K562 (cell line): ENCODE data around the gene SNX15. TPM values are rescaled to one million over a fixed set of nuclear protein-coding genes. Genes with fewer than 3 reads are reported as not detected.

ENCODE experiments used
- ATAC-seq: fragments of 200-7000 bp; cut with Tn5 transposase; 3 replicates; pipeline ENCODE4 v1.9.1; 2020; ENCODE audit warnings: moderate library complexity
- BruUV-seq: library from RNA; stranded (reverse); fragments of 400-500 nt; replicated peaks from 2 replicates; lab custom pipeline; 2021; lab: Mats Ljungman, UMichigan
- CTCF ChIA-PET: fragments of 300-600 bp; formaldehyde crosslinking; extraction: SDS; loops from one replicate; lab custom pipeline; 2021; ENCODE audit warnings: low intra/inter-chr PET ratio; lab: Yijun Ruan, JAX
- POLR2A ChIA-PET: fragments of 300-600, 350-650 bp; sonication (Branson Sonifier 250); formaldehyde crosslinking; extraction: SDS; loops from one replicate; lab custom pipeline; 2021; ENCODE audit warnings: antibody characterized with exemption, inconsistent platforms; lab: Yijun Ruan, JAX
- DNase-seq, 4 experiments: peaks; one replicate each; pipeline versions ENCODE4 v3.0.0 to v3.0.0-alpha.2; 2011 to 2018; ENCODE audit warnings: low spot score in 3 of 4, mixed read lengths in 3 of 4; ENCODE audit errors: extremely low read depth in 1 of 4
- FAIRE-seq: peaks from 2 replicates; lab custom pipeline; 2011; peaks lifted over from hg19 to GRCh38; lab: Jason Lieb, UNC
- H2AFZ ChIP-seq: 2 replicates; pipeline ENCODE4 v1.6.0; 2011; ENCODE audit warnings: low read depth, low read length, control low read depth, inconsistent platforms
- H3K27ac ChIP-seq: fragments of 200-600 bp; 3 replicates; pipeline ENCODE4 v1.8.0; 2011; ENCODE audit warnings: low read depth, mild to moderate bottlenecking, control low read depth, inconsistent platforms, low read length, moderate library complexity, mixed read lengths; ENCODE audit errors: extremely low read depth
- H3K27me3 ChIP-seq, 2 experiments: fragments of 300-600 bp in 1 of 2; 2 replicates in 1 of 2; 3 replicates in 1 of 2; pipeline versions ENCODE4 v1.6.0 to v1.8.0; 2011; ENCODE audit warnings: inconsistent platforms in 2 of 2, low read length in 2 of 2, mild to moderate bottlenecking in 1 of 2, mixed read lengths in 1 of 2, moderate library complexity in 1 of 2; ENCODE audit not compliant: control insufficient read depth in 2 of 2, insufficient read depth in 2 of 2
- H3K36me3 ChIP-seq: fragments of 300-600 bp; 3 replicates; pipeline ENCODE4 v1.8.0; 2011; ENCODE audit warnings: mild to moderate bottlenecking, low read length, inconsistent platforms; ENCODE audit not compliant: control insufficient read depth, insufficient read depth
- H3K4me1 ChIP-seq, 2 experiments: fragments of 200-600 bp in 1 of 2; replicated peaks in 1 of 2; 2 replicates in 1 of 2; 3 replicates in 1 of 2; pipeline versions ENCODE4 v1.5.1 to v1.8.0; 2011; ENCODE audit warnings: inconsistent platforms in 2 of 2, low read length in 2 of 2, mild to moderate bottlenecking in 1 of 2, mixed read lengths in 1 of 2, moderate library complexity in 1 of 2; ENCODE audit not compliant: control insufficient read depth in 2 of 2, insufficient read depth in 2 of 2
- H3K4me2 ChIP-seq: 2 replicates; pipeline ENCODE4 v1.6.1; 2011; ENCODE audit warnings: low read length, control low read depth, inconsistent platforms, mixed read lengths; ENCODE audit not compliant: insufficient read depth
- H3K4me3 ChIP-seq: fragments of 200-600 bp; sonication (generic), shearing (Covaris generic); 2 replicates; pipeline ENCODE4 v1.5.1; 2016; ENCODE audit warnings: control low read depth, inconsistent platforms
- H3K79me2 ChIP-seq: fragments of 200-600 bp; 3 replicates; pipeline ENCODE4 v1.8.0; 2011; ENCODE audit warnings: low read length, inconsistent platforms; ENCODE audit not compliant: control insufficient read depth, insufficient read depth
- H3K9ac ChIP-seq, 2 experiments: 2 replicates each; pipeline versions ENCODE4 v1.6.0 to v1.6.1; 2011; ENCODE audit warnings: low read depth in 2 of 2, low read length in 2 of 2, control low read depth in 1 of 2, inconsistent platforms in 1 of 2, mild to moderate bottlenecking in 1 of 2, mixed read lengths in 1 of 2; ENCODE audit not compliant: insufficient read depth in 1 of 2
- H3K9me1 ChIP-seq: one replicate; pipeline ENCODE4 v1.6.0; 2011; ENCODE audit warnings: inconsistent platforms, mild to moderate bottlenecking, low read length, moderate library complexity; ENCODE audit not compliant: control insufficient read depth, insufficient read depth
- H3K9me3 ChIP-seq: replicated peaks from 2 replicates; pipeline ENCODE4 v1.5.1; 2011; ENCODE audit warnings: low read depth, low read length, inconsistent platforms; ENCODE audit not compliant: control insufficient read depth, insufficient read depth
- H4K20me1 ChIP-seq: replicated peaks from 2 replicates; pipeline ENCODE4 v1.6.1; 2011; ENCODE audit warnings: low read length, inconsistent platforms, mixed read lengths; ENCODE audit not compliant: control insufficient read depth, insufficient read depth
- EP300 ChIP-seq: IDR thresholded peaks from 2 replicates; pipeline ENCODE4 v1.6.1; 2012; ENCODE audit warnings: low read length, improper control_type of control experiment
- ESRRB ChIP-seq: fragments of 250-450 bp; sonication (Bioruptor Pico); IDR thresholded peaks from 2 replicates; pipeline ENCODE4 v1.5.0; 2020; ENCODE audit warnings: mild to moderate bottlenecking, moderate library complexity, borderline replicate concordance
- NR2C1 ChIP-seq, 2 experiments: fragments of 450-650 bp; IDR thresholded peaks; 2 replicates each; pipeline ENCODE4 v1.6.1; 2017; ENCODE audit warnings: mild to moderate bottlenecking in 2 of 2, antibody characterized with exemption in 1 of 2, inconsistent platforms in 1 of 2, missing compliant biosample characterization in 1 of 2, missing genetic modification characterization in 1 of 2
- NR2C2 ChIP-seq, 2 experiments: fragments of 200-800 bp in 1 of 2; sonication (Bioruptor generic) in 1 of 2; sonication (generic) in 1 of 2; formaldehyde crosslinking in 1 of 2; IDR thresholded peaks; 2 replicates each; pipeline versions ENCODE4 v1.6.1 to v1.8.0; 2016 to 2022; ENCODE audit warnings: mild to moderate bottlenecking in 1 of 2, missing compliant biosample characterization in 1 of 2, missing genetic modification characterization in 1 of 2, missing genetic modification reagents in 1 of 2
- WGBS: fragments of 100-300 bp; shearing (Covaris generic); methylation state at CpG from one replicate; pipeline ENCODE4 v1.1.6; 2016; ENCODE audit warnings: low coverage, mixed read lengths; ENCODE audit not compliant: insufficient coverage; ENCODE audit errors: missing lambda C conversion rate; 5-methylcytosine and 5-hydroxymethylcytosine counted together
- in situ Hi-C: fragments of 300-500 bp; cut with MboI; formaldehyde crosslinking; loops from 4 replicates; pipeline ENCODE4 v1.15.0; 2018; ENCODE audit warnings: inconsistent platforms, mixed read lengths
- intact Hi-C: fragments of 100-400 bp; cut with micrococcal nuclease; formaldehyde crosslinking; loops from 2 replicates; pipeline ENCODE4 v1.14.2; 2022
- polyA plus RNA-seq, 8 experiments: library from polyadenylated mRNA; depleted of rRNA in 4 of 8; stranded (reverse) in 5 of 8; unstranded in 3 of 8; fragments of >200 nt; fragmentation: Nextera tagmentation in 2 of 8; fragmentation: Illumina TruSeq in 1 of 8; extraction: Ambion mirVana in 2 of 8; extraction: Trizol in 1 of 8; gene quantifications; 2 replicates each; pipeline versions ENCODE4 v1.2.1 to v1.2.3, GENCODE V29; 2011 to 2014; ENCODE audit warnings: inconsistent platforms in 1 of 8, missing spikeins in 1 of 8
- total RNA-seq, 7 experiments: library from RNA; depleted of rRNA in 6 of 7; stranded (reverse); fragments of >200 nt in 6 of 7; fragmentation: Illumina TruSeq in 2 of 7; extraction: Trizol in 2 of 7; gene quantifications; 2 replicates each; pipeline versions ENCODE4 v1.2.1 to v1.2.3, GENCODE V29; 2011 to 2021; ENCODE audit warnings: low replicate concordance in 1 of 7
- TF ChIP-seq, protein P1 (sequence below): fragments of 250-450 bp; sonication (Bioruptor Pico); IDR thresholded peaks from 2 replicates; pipeline ENCODE4 v1.6.1; 2021; ENCODE audit warnings: mild to moderate bottlenecking

Gene SNX15
- total and polyA plus RNA-seq, 9 of the 15 experiments (the other 6 are each of a cell fraction or from before 2014, with no cell fraction given): 1.8 to 27.8 (median 15.2) TPM

- intact Hi-C loops: no loop called here
- Histone ChIP-seq H3K4me2 (no peak overlapping the region), H3K36me3 (peaks cover 27% of the 10 kb centered on the region; the same call in 2 of the 3 replicates), H3K79me2 (peaks cover 24% of the 10 kb centered on the region), H2AFZ (no peak overlapping the region), H3K27ac (no peak overlapping the region), H3K4me1 (peaks cover 8 to 62% of the 10 kb centered on the region in 2 experiments; a peak in 4 of 5 replicates), H3K27me3 (no peaks in the 10 kb centered on the region), H3K4me3 (no peak overlapping the region), H4K20me1 (no peaks in the 10 kb centered on the region; the same call in 1 of the 2 replicates), H3K9me1 (no peaks in the 10 kb centered on the region), H3K9ac (peak overlapping the region in 1 of 2 experiments; percentile 83; a peak in 2 of 4 replicates), H3K9me3 (no peaks in the 10 kb centered on the region)
- WGBS: 72% methylated on average over 5 of the region's 5 CpGs
- BruUV-seq: no TSS peak
- POLR2A ChIA-PET: interaction anchor here (1.1 to 1.2 kb wide), 2 partner anchors 18 to 454 kb away, joined by 3 to 4 read pairs; partner anchors contain the start of gene MALAT1
- ATAC-seq (no peak), DNase-seq (peak in 3 of 4 experiments; percentile 50 to 56 (median 52)), FAIRE-seq (peak; percentile 26)
- TF ChIP-seq NR2C2 (CRISPR knock-in tag; IDR thresholded peaks at IDR 0.05): peak; percentile 84; the same call in 1 of the 2 replicates
- TF ChIP-seq NR2C2 (tag; IDR thresholded peaks at IDR 0.05): no peak
- TF ChIP-seq NR2C1 (IDR thresholded peaks at IDR 0.05): peak; percentile 80
- peak; percentile 54 for TF ChIP-seq NR2C1 (tag; IDR thresholded peaks at IDR 0.05)
- TF ChIP-seq, protein P1, sequence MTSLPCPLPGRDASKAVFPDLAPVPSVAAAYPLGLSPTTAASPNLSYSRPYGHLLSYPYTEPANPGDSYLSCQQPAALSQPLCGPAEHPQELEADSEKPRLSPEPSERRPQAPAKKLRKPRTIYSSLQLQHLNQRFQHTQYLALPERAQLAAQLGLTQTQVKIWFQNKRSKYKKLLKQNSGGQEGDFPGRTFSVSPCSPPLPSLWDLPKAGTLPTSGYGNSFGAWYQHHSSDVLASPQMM (CRISPR knock-in tag): no peak
- TF ChIP-seq EP300: no peak
- TF ChIP-seq ESRRB (CRISPR knock-in tag): no peak
- in situ Hi-C loops: no loop called here
- CTCF ChIA-PET: no interaction called here
Measured at GRCh38 chr11:65045061-65045460, 17.8 kb downstream of the SNX15 start.
